ENCODE measurements around the gene ACACB.
A peak's percentile ranks its signal among the peaks of the same experiment; 100 is the strongest.

The ACACB gene

DNA sequence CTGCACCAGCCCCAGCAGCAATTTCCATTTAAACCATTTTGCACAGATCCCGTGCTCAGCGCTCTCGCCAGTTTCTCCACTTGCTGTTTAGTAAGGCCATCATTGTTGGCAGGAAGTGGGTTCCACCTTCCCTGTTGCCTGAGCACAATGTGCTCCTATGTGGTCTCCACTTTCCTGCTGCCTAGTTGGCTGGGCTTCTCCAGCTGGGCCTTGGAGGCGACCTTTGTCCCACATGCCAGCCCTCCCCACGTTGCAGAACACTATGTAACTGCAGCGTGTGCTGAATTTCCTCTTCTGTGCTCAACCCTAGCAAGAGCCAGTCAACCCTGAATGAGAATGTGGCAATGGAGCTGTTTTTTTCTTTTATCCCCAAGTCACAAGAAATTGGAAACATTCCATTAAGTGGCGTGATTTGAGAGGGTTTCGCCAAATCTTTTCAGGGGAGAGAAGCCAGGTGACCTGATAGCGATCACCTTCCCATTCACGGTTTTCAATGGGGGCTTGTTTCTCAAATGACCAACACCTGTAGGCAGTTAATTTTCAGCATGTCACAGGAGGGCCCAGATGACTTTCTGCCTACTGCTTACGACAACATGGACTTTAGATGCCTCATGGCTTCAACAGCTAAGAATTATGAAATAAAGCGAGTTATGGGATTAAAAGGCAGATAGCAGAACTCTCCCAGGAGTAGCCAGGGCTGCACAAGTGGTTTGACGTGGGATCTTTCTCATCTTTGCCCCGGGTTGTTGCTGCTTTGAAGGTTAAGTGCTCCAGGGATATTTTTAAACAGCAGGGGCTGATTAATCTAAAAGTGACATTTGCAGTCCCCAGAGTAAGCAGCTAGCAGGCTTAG, at the start of gene ACACB:
TSS of gene ACACB (plus strand) at position 830 of the 853 bp plus-strand sequence. CDS start 22,819 bp downstream, outside the sequence.
- DNase-seq = no peak

DNA sequence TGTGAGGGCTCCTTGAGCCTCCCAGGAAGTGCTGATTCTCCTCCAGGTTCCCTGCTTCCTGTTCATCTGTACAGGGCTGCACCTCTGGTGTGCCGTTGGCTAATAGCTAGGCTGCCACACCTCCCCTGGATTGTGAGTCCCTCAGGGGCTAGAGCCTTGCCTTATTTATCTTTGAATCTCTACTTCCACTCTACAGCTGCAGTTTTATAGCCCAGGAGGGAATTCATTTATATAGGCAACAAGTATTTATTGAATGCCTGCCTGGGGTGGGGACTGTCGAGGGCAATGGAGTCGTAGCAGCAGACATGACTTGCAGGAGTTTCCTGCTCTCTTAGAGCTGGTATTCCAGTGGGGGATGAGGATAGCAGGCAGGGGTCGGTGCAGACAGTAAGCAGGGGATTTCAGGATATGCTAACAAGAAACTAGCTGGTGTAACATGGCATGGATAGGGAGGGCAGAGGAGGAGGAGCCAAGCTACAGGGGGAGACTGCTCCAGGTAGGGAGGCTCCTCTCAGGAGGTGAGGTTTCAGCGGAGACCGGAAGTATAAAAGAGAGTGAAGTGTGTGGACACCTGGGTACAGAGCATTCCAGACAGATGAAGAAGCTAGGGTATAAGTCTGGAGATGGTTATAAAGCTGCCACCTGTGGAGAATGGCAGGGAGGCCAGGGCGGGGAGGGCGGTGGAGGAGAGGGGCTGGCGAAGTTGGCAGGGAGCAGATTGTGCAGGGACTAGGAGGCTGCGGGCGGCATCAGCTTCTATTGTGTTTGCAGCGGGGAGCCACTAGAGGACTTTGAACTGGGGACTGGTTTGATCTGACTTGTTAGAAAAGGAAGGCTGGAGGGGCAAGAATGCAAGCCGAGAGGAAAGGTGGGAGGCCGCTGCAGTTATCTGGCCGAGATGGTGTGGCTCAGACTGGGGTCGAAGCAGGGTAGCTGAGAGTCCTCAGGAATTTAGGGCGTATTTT, 46.8 kb upstream of the ACACB start:
- DNase-seq = no peak

DNA sequence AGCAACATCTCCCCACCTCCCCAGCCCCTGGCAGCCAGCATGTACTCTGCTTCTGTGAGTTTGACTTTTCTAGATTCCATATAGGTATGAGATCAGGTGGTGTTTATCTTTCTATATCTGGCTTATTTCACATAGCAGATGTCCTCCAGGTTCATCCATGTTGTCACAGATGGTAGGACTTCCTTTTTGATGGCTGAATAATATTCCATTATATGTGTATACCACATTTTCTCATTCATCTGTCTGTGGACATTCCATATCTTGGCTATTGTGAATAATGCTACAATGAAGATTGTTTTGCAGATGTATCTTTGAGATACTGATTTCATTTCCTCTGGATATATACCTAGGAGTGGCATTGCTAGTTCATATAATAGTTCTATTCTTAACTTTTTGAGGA, 41.5 kb upstream of the ACACB start:
- DNase-seq = no peak

DNA sequence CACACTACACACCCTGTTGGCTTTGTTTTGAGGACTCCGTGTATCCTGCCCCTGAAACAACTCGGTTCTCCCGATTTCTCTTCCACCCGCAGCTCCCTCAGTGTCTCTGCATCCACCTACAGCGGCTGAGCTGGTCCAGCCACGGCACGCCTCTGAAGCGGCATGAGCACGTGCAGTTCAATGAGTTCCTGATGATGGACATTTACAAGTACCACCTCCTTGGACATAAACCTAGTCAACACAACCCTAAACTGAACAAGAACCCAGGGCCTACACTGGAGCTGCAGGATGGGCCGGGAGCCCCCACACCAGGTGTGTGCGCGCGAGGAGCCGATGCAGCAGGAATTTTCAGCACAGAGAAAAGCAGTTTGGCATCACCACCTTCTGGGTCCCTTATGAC, 33.6 kb upstream of the ACACB start:
- no peak for DNase-seq

DNA sequence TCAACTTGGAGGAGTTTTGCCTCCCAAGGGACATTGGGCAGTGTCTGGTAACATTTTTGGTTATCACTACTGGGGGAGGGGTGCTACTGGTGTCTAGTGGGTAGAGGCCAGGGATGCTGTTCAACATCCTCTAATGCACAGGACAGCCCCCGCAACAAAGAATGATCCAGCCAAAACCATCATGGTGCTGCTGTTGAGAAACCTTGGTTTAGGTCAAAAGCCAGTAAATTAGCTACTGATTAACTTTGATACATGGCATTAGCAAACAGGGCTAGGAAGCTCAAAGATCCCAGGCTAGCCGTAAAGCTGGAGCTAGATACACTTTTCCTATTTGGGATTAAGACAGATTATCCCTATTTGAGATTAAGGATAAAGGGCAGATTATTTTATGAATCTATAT, 32.0 kb upstream of the ACACB start:
- no peak for DNase-seq

DNA sequence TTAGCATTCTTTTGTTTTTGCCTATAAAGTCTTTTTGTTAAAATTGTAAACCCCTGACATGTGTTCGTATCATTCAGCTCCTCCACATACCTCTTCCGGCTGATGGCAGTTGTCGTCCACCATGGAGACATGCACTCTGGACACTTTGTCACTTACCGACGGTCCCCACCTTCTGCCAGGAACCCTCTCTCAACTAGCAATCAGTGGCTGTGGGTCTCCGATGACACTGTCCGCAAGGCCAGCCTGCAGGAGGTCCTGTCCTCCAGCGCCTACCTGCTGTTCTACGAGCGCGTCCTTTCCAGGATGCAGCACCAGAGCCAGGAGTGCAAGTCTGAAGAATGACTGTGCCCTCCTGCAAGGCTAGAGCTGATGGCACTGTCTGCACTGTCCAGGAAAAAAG, 30.8 kb upstream of the ACACB start:
- no peak for DNase-seq

DNA sequence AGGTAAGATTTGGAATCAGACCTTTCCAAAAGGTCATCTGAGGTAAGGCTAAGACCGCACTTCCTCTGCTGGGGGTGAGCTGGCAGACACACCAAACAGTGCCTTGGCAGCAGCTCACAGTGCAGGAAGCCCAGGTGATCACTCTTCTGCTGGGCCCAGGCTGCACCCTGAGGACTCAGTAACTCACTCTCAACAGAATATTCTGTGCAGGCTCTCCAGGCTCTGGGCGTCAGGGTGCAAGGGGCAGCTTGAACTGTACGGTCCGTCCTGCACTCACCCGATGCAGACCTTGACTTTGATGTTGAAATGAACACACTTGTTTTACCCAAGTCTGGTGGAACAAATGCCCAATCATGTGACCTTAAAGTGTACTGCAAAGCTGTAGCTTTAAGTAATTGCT, 29.1 kb upstream of the ACACB start:
- DNase-seq = no peak

DNA sequence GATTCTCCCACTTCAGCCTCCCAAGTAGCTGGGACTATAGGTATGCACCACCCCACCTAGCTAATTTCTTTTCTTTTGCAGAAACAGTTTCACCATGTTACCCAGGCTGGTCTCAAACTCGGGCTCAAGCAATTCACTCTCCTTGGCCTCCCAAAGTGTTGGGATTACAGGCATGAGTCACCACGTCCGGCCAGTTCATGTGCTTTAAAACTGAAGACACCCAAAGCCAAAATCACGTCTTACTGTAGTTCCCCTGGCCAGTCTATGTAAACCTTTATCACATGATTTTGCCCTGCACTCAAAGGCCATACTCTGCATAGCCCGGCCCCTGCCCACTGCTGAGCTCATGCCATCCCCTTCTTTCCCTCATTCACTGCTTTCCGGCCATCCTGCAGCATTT, 27.6 kb upstream of the ACACB start:
- no peak for DNase-seq

DNA sequence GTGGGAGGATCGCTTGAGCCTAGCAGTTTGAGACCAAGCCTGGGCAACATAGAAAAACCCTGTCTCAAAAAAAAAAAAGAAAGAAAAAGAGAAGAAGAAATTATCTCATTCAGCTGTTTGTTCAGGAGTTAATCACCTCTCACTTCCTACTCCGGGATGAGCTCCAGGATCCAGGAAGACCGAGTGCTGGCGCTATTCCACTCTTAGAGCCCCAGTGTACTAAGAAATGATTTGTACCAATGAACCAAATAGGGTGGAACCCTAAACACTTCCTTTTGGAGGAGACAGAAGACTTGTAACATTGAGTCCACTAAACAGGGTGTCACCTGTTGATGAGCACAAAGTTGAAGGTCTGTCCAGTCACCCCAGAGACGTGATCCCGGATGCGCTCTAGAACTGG, 26.7 kb upstream of the ACACB start:
- DNase-seq = no peak

DNA sequence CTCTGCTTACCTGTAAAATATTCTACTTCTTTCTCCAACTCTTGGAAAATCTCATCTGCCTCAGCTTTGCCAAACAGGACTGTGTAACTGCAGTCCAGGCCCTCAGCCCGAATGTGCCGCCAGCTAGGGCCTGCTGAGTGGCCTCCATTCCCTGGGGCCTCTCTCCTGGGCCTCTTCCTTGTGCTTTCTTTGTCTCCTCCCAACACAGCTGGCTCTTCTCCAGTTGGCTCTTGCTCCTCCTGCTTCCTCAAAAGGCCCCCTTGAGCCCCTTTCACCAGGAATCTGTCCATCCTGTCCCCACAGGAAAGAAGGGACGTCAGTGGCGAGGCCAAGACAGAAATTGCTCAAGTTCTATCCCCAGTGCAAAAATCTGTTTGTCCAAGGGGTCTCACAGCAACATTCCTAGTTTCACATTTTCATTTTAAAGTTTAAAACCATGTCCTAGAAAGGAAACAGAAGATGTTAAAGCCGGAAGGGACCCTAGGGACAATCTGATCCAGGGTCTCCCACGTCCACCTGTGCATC, 23.8 kb upstream of the ACACB start:
- no peak for DNase-seq

DNA sequence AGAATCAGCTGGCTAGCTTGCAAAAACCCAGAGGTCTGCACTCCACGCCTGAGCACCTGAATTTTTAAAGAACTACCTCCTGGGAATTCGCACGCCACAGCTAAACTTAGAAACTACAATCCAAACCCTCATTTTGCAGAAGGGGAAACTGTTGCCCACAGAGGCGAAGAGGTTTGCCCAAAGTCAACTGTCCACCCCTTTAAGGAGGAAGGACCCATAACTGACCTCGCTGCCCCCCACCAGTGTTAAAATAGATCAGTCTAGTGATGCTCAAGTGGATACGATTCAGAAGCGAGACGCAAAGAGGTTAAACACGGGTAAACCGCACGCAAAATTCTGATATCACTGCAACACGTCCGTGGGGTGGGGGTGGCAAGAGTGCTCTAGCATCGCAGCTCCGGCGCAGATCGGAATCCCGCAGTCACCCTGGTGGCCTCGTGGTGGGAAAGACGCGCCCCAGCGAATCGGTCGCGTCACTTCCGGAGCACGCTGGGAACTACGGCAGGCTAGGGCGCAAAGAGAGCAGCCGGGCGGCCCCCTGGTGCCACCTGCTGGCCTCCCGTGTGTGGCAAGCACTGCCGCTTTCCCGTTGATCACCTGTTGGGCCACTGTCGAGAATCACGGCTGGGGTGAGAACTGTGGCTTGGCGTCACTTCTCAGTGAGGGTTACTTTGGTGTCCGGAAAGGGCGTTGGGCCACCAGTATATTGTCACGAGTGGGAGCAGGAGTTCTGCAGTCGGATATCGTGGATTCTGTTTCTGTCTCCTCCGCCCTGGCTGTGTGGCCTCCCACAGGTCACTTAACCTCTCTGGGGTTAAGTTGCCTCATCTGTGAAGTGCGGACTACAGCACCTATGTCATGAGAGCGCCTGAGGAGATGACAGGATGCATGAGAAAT, 23.1 kb upstream of the ACACB start, which contains the start of gene ALKBH2:
TSS of gene ALKBH2 (minus strand) at position 451 of the 897 bp plus-strand sequence. CDS start 686 bp downstream, outside the sequence.
- DNase-seq = peak; percentile 46 to 70

DNA sequence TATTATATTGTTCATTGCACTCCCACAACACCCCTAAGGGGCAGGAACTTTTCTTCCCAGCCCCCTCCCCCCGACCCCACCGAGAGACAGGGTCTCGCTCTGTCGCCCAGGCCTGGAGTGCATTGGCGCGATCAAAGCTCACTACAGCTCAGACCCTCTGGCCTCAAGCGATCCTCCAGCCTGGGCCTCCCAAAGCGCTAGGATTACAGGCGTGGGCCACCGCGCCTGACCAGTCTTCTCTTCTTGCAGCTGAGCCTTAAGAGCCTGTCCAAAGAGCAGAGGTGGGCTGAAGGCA, 19.3 kb upstream of the ACACB start:
- no peak for DNase-seq

DNA sequence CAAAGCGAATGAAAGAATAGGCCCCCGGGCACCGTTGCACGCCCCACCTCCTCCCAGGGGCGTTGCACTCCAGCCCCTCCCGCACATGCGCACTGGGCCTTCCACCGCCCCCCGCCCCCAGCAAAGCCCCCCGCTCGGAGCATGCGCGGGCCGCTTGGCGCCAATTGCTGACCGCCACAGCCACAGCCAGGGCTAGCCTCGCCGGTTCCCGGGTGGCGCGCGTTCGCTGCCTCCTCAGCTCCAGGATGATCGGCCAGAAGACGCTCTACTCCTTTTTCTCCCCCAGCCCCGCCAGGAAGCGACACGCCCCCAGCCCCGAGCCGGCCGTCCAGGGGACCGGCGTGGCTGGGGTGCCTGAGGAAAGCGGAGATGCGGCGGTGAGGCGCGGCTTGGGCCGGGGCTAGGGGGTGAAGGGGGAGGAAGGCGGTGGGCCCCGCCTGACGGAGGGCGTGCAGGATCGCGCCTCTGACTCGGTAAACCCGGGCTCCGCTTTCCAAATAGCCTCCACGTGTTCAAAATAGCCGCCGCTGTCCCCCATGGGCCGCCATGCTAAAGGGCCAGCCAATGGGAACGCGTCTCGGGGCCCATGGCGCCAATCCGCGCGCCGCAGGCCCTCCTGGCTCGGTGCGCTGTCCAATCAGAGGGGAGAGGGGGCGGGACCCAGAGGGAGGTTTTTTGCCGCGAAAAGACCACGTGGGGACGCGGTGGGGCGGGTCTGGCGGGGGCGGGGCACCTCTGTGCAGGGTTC, 18.8 kb upstream of the ACACB start, which contains the start of gene UNG:
TSS of gene UNG (plus strand) at position 163 of the 748 bp plus-strand sequence. CDS start at position 246, 83 bp downstream.
- peak; percentile 55 to 92 for DNase-seq

DNA sequence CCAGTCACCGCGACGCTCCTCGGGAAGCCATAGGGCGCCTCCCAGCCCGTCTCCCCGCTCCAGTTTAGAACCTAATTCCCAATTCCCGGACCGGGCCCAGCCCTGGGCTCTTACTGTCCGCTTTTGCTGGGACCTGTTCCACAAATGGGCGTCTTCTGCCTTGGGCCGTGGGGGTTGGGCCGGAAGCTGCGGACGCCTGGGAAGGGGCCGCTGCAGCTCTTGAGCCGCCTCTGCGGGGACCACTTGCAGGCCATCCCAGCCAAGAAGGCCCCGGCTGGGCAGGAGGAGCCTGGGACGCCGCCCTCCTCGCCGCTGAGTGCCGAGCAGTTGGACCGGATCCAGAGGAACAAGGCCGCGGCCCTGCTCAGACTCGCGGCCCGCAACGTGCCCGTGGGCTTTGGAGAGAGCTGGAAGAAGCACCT, 18.2 kb upstream of the ACACB start:
- no peak for DNase-seq

DNA sequence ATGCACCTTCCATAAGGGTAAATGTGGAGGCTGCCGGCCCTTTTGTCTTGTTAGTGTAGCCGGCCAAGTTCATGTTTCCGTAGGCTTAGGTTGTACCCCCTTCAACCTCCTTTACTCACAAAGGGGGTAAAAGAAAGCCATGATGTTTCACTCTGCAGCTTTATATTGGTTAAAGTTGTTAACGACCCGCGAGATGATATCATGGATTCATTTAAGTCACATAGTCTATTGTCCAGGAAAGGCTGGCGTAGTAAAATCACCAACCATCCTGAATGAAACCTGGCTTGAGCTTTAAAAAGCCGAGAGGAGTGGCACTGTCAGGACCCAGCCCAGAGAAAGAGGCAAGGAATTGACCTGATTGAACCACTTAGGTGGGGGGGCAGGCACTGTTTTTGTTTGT, 17.7 kb upstream of the ACACB start:
- no peak for DNase-seq

DNA sequence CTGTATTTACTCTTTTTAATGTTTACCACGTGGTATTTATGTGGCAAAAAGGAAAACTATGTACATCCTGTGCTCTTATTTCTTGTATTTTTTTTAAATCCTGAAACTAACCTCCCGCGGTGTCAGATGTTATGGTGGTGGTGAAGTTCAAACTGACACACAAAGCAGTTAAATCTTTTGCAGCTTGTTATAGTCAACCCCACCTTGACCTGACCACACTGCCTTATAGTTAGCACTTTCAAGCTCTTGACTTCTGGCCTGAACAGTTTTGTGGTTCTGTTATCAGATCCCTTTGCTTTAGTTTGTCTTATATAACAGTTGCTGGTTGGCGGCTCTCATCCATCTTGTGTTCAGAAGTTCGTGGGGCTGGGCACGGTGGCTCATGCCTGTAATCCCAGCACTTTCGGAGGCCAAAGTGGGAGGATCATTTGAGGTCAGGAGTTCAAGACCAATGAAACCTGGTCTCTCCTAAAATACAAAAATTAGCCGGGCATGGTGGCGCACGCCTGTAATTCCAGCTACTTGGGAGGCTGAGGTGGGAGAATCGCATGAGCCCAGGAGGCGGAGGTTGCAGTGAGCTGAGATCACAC, 16.9 kb upstream of the ACACB start:
- no peak for DNase-seq

DNA sequence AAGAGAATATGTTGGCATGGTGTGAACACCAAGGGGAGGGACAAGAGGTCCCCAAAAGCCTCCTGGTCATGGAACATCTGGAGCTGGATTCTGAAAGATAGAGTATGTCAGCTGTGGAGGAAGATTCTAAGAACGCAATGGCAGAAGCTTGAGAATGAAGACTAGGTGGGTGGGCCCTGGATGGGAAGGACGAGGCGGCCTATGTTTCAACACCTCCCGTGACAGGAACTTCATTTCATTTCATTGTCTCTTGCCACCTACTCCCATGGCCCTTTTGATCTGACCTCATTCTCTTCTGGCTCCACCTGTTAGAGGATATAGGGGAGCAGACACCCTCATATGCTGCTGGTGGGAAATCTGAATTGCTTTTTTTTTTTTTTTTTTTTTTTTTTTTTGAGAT, 15.6 kb upstream of the ACACB start:
- no peak for DNase-seq

DNA sequence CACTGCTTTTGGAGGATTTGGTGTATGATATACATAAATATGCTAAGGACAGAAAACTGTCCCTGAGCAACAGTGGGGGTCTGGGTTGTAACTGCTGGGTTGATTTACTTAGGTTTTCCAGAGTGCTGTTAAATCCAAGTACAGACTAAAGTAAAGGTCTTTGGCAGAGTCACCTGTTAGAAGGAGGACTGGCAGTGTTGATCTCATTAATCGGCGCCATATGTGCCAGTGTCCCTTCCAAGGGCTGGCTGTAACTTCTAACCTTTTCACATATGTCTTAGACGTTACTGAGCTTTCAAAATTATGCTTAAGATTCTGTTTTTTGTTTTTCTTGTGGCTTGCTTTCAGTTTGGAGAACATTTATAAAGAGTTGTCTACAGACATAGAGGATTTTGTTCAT, 13.9 kb upstream of the ACACB start:
- peak in 1 of 2 experiments; percentile 23 for DNase-seq

DNA sequence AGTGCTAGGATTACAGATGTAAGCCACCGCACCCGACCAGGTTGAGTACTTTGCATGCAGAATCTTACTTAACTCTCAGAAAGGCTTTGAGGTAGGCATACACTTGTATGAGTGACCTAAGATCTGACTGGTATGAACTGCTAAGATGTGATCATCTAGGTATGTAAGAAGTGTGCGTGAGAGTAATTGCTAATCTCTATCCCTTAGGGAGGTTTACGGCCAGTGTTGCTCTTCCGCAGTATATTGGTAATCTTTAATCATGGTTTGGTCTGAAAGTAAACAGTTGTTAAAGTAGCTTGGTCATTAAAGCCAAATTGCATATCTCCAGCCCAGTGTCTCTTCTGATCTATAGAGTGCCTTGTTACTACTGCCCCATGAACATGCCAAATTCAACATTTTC, 11.2 kb upstream of the ACACB start:
- no peak for DNase-seq

DNA sequence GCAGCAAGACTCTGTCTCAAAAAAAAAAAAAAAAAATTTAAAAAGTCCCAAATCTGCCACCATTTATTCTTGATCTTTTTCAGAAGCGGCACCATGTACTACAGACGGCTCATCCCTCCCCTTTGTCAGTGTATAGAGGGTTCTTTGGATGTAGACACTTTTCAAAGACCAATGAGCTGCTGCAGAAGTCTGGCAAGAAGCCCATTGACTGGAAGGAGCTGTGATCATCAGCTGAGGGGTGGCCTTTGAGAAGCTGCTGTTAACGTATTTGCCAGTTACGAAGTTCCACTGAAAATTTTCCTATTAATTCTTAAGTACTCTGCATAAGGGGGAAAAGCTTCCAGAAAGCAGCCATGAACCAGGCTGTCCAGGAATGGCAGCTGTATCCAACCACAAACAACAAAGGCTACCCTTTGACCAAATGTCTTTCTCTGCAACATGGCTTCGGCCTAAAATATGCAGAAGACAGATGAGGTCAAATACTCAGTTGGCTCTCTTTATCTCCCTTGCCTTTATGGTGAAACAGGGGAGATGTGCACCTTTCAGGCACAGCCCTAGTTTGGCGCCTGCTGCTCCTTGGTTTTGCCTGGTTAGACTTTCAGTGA, 6.5 kb upstream of the ACACB start:
- no peak for DNase-seq

All from cerebellar nuclear complex (tissue), 1 donor.